ENCODE measurements around the gene PTPN22. TPM values are rescaled to one million over a fixed set of nuclear protein-coding genes. Genes with fewer than 3 reads are reported as not detected.

PTPN22 gene
- total RNA-seq, 2 experiments from 2014 or later, result 43.9 to 50.9 TPM

- Mint-ChIP-seq H3K27me3 (ENCODE audit: low read depth) (no peaks in the 10 kb centered on the region), H3K36me3 (ENCODE audit: low read depth) (peaks cover 47% of the 10 kb centered on the region), H3K4me3 (peak overlapping the region; percentile 99), H3K9me3 (no peaks in the 10 kb centered on the region), H3K27ac (peak overlapping the region; percentile 97), H3K4me1 (ENCODE audit: low read depth) (peaks cover 62% of the 10 kb centered on the region)
- DNase-seq, result no peak
- CTCF ChIA-PET, result interaction anchor here (0.6 to 5.1 kb wide), 18 partner anchors 11 to 763 kb away, joined by 3 to 43 read pairs (median 4); partner anchors contain the start of gene HIPK1
- intact Hi-C loops (cut with micrococcal nuclease), result loop anchor here (2.0 to 10.0 kb wide), 4 partner anchors 769 to 1187 kb away; partner anchors contain the start of genes LRIG2 and SLC16A1
These were observed 32.2 kb upstream of the PTPN22 start for GRCh38 chr1:113903501-113904292.

GRCh38 chr1:113901191-113901590 lies 29.7 kb upstream of the PTPN22 start:
- intact Hi-C loops (cut with micrococcal nuclease), result loop anchor here (10.0 kb wide), 1 partner anchor 766 kb away; no protein-coding TSS in a partner anchor

GRCh38 chr1:113899111-113899510 lies 27.6 kb upstream of the PTPN22 start:
- peaks cover 55% of the 10 kb centered on the region for H3K36me3 Mint-ChIP-seq (ENCODE audit: low read depth)
- H3K9me3 Mint-ChIP-seq, result no peaks in the 10 kb centered on the region
- no peak overlapping the region for H3K4me3 Mint-ChIP-seq
- no peak for DNase-seq
- H3K27ac Mint-ChIP-seq, result no peak overlapping the region
- CTCF ChIA-PET, result interaction anchor here (0.7 kb wide), 1 partner anchor 38 kb away, joined by 4 read pairs; no protein-coding TSS in a partner anchor
- no peaks in the 10 kb centered on the region for H3K27me3 Mint-ChIP-seq (ENCODE audit: low read depth)
- peaks cover 49% of the 10 kb centered on the region for H3K4me1 Mint-ChIP-seq (ENCODE audit: low read depth)
- intact Hi-C loops (cut with micrococcal nuclease), result no loop called here

More at GRCh38 chr1:113901191-113901590, 29.7 kb upstream of the PTPN22 start:
- DNase-seq, result no peak
- CTCF ChIA-PET, result interaction anchor here (1.0 kb wide), 1 partner anchor 66 kb away, joined by 3 read pairs; no protein-coding TSS in a partner anchor
- Mint-ChIP-seq H3K4me1 (ENCODE audit: low read depth) (peaks cover 52% of the 10 kb centered on the region), H3K4me3 (no peak overlapping the region), H3K9me3 (no peaks in the 10 kb centered on the region), H3K36me3 (ENCODE audit: low read depth) (peaks cover 45% of the 10 kb centered on the region), H3K27ac (no peak overlapping the region), H3K27me3 (ENCODE audit: low read depth) (no peaks in the 10 kb centered on the region)

- CTCF ChIA-PET, result no interaction called here
- H3K4me1 Mint-ChIP-seq (ENCODE audit: low read depth), result peaks cover 47% of the 10 kb centered on the region
- peaks cover 53% of the 10 kb centered on the region for H3K36me3 Mint-ChIP-seq (ENCODE audit: low read depth)
- H3K9me3 Mint-ChIP-seq, result no peaks in the 10 kb centered on the region
- no peak for DNase-seq
- intact Hi-C loops (cut with micrococcal nuclease), result no loop called here
- no peaks in the 10 kb centered on the region for H3K27me3 Mint-ChIP-seq (ENCODE audit: low read depth)
- no peak overlapping the region for H3K4me3 Mint-ChIP-seq
- peak overlapping the region; percentile 64 for H3K27ac Mint-ChIP-seq
These were observed 26.8 kb upstream of the PTPN22 start for GRCh38 chr1:113898241-113898814.

GRCh38 chr1:113895961-113896360 lies 24.4 kb upstream of the PTPN22 start:
- Mint-ChIP-seq H3K9me3 (no peaks in the 10 kb centered on the region), H3K27me3 (ENCODE audit: low read depth) (no peaks in the 10 kb centered on the region), H3K4me3 (no peak overlapping the region), H3K36me3 (ENCODE audit: low read depth) (peaks cover 36% of the 10 kb centered on the region), H3K4me1 (ENCODE audit: low read depth) (peaks cover 24% of the 10 kb centered on the region), H3K27ac (no peak overlapping the region)
- intact Hi-C loops (cut with micrococcal nuclease), result no loop called here
- CTCF ChIA-PET, result interaction anchor here (0.6 to 1.6 kb wide), 2 partner anchors 10 to 20 kb away, joined by 4 read pairs; no protein-coding TSS in a partner anchor
- DNase-seq, result no peak

- intact Hi-C loops (cut with micrococcal nuclease), result no loop called here
- no peak for DNase-seq
- H3K36me3 Mint-ChIP-seq (ENCODE audit: low read depth), result peaks cover 31% of the 10 kb centered on the region
- no peak overlapping the region for H3K4me3 Mint-ChIP-seq
- H3K9me3 Mint-ChIP-seq, result no peaks in the 10 kb centered on the region
- CTCF ChIA-PET, result interaction anchor here (0.6 to 1.6 kb wide), 2 partner anchors 9 to 19 kb away, joined by 4 read pairs; no protein-coding TSS in a partner anchor
- peaks cover 26% of the 10 kb centered on the region for H3K4me1 Mint-ChIP-seq (ENCODE audit: low read depth)
- H3K27ac Mint-ChIP-seq, result no peak overlapping the region
- H3K27me3 Mint-ChIP-seq (ENCODE audit: low read depth), result no peaks in the 10 kb centered on the region
These were observed 23.6 kb upstream of the PTPN22 start for GRCh38 chr1:113895098-113895497.

GRCh38 chr1:113893267-113893666 lies 21.8 kb upstream of the PTPN22 start:
- peaks cover 8% of the 10 kb centered on the region for H3K4me1 Mint-ChIP-seq (ENCODE audit: low read depth)
- intact Hi-C loops (cut with micrococcal nuclease), result no loop called here
- no peak overlapping the region for H3K27ac Mint-ChIP-seq
- H3K4me3 Mint-ChIP-seq, result no peak overlapping the region
- no peaks in the 10 kb centered on the region for H3K27me3 Mint-ChIP-seq (ENCODE audit: low read depth)
- no peaks in the 10 kb centered on the region for H3K9me3 Mint-ChIP-seq
- peaks cover 17% of the 10 kb centered on the region for H3K36me3 Mint-ChIP-seq (ENCODE audit: low read depth)
- CTCF ChIA-PET, result interaction anchor here (0.6 to 1.3 kb wide), 4 partner anchors 10 to 134 kb away, joined by 3 to 4 read pairs (median 3); partner anchors contain the start of gene PHTF1
- no peak for DNase-seq

GRCh38 chr1:113891631-113892220 lies 20.2 kb upstream of the PTPN22 start:
- Mint-ChIP-seq H3K4me3 (no peak overlapping the region), H3K27me3 (ENCODE audit: low read depth) (no peaks in the 10 kb centered on the region), H3K36me3 (ENCODE audit: low read depth) (peaks cover 14% of the 10 kb centered on the region), H3K27ac (no peak overlapping the region), H3K4me1 (ENCODE audit: low read depth) (peaks cover 13% of the 10 kb centered on the region), H3K9me3 (no peaks in the 10 kb centered on the region)
- intact Hi-C loops (cut with micrococcal nuclease), result no loop called here
- CTCF ChIA-PET, result interaction anchor here (1.0 to 1.3 kb wide), 2 partner anchors 11 to 56 kb away, joined by 3 read pairs; no protein-coding TSS in a partner anchor
- DNase-seq, result no peak

GRCh38 chr1:113890816-113891215 lies 19.3 kb upstream of the PTPN22 start:
- Mint-ChIP-seq H3K4me3 (no peak overlapping the region), H3K9me3 (no peaks in the 10 kb centered on the region), H3K36me3 (ENCODE audit: low read depth) (peaks cover 9% of the 10 kb centered on the region), H3K4me1 (ENCODE audit: low read depth) (peaks cover 19% of the 10 kb centered on the region), H3K27ac (no peak overlapping the region), H3K27me3 (ENCODE audit: low read depth) (no peaks in the 10 kb centered on the region)
- CTCF ChIA-PET, result no interaction called here
- intact Hi-C loops (cut with micrococcal nuclease), result no loop called here
- no peak for DNase-seq

GRCh38 chr1:113887402-113888175 lies 16.1 kb upstream of the PTPN22 start, which contains the start of gene BCL2L15:
Gene BCL2L15, minus strand, starts transcription at chr1:113887581. Its CDS starts 206 bp downstream, at chr1:113887375.
- H3K27ac Mint-ChIP-seq, result no peak within 1 kb of the TSS
- DNase-seq, result no peak
- CTCF ChIA-PET, result interaction anchor here (1.2 kb wide), 1 partner anchor 12 kb away, joined by 5 read pairs; no protein-coding TSS in a partner anchor
- intact Hi-C loops (cut with micrococcal nuclease), result no loop called here
- H3K36me3 Mint-ChIP-seq (ENCODE audit: low read depth), result no peaks in the 10 kb centered on the region
- H3K9me3 Mint-ChIP-seq, result no peaks in the 10 kb centered on the region
- H3K4me1 Mint-ChIP-seq (ENCODE audit: low read depth), result peaks cover 23% of the 10 kb centered on the region
- H3K27me3 Mint-ChIP-seq (ENCODE audit: low read depth), result no peaks in the 10 kb centered on the region
- H3K4me3 Mint-ChIP-seq, result no peak within 1 kb of the TSS

- Mint-ChIP-seq H3K9me3 (no peaks in the 10 kb centered on the region), H3K4me1 (ENCODE audit: low read depth) (peaks cover 23% of the 10 kb centered on the region), H3K27me3 (ENCODE audit: low read depth) (no peaks in the 10 kb centered on the region), H3K36me3 (ENCODE audit: low read depth) (no peaks in the 10 kb centered on the region), H3K27ac (no peak overlapping the region), H3K4me3 (no peak overlapping the region)
- DNase-seq, result no peak
- intact Hi-C loops (cut with micrococcal nuclease), result no loop called here
- CTCF ChIA-PET, result interaction anchor here (0.6 to 0.7 kb wide), 3 partner anchors 9 to 891 kb away, joined by 3 to 4 read pairs (median 3); no protein-coding TSS in a partner anchor
These were observed 15.2 kb upstream of the PTPN22 start for GRCh38 chr1:113886417-113887401.

Measured in activated naive CD4-positive, alpha-beta T cell treated with anti-CD3 and anti-CD28 coated beads for 36 hours (primary cell).